HepG2 (cell line): ENCODE measurements around the gene DCAF7.

Source experiments
- CREM ChIP-seq, 2 experiments: sonication (generic) in 1 of 2; formaldehyde crosslinking in 1 of 2; IDR thresholded peaks; 2 replicates each; pipeline versions ENCODE4 v1.4.0 to v1.6.1; 2016 to 2020; ENCODE audit warnings: antibody characterized with exemption in 1 of 2, mild to moderate bottlenecking in 1 of 2, missing genetic modification reagents in 1 of 2
- MAZ ChIP-seq, 2 experiments: sonication (generic) in 1 of 2; formaldehyde crosslinking in 1 of 2; IDR thresholded peaks; 2 replicates each; pipeline versions ENCODE4 v1.5.0 to v1.6.1; 2012 to 2020; ENCODE audit warnings: low read depth in 2 of 2, mild to moderate bottlenecking in 2 of 2, borderline replicate concordance in 1 of 2, improper control_type of control experiment in 1 of 2, low read length in 1 of 2, missing genetic modification reagents in 1 of 2, moderate library complexity in 1 of 2
- MYC ChIP-seq: sonication (generic); formaldehyde crosslinking; IDR thresholded peaks from 2 replicates; pipeline ENCODE4 v1.9.0; 2021; ENCODE audit warnings: missing genetic modification reagents, borderline replicate concordance
- SALL2 ChIP-seq: sonication (generic); formaldehyde crosslinking; IDR thresholded peaks from 2 replicates; pipeline ENCODE4 v1.8.1; 2023; ENCODE audit warnings: mild to moderate bottlenecking, missing genetic modification reagents, inconsistent platforms
- SMC3 ChIP-seq: IDR thresholded peaks from 2 replicates; pipeline ENCODE4 v1.6.1; 2011; ENCODE audit warnings: low read length, improper control_type of control experiment
- ZFP36 ChIP-seq: fragments of 150-350 bp; IDR thresholded peaks from 2 replicates; pipeline ENCODE4 v1.6.1; 2018; ENCODE audit warnings: borderline replicate concordance, low read length, low read depth; ENCODE audit not compliant: partially characterized antibody
- ZNF556 ChIP-seq: sonication (generic); formaldehyde crosslinking; IDR thresholded peaks from 2 replicates; pipeline ENCODE4 v1.4.0; 2020; ENCODE audit warnings: mild to moderate bottlenecking, missing genetic modification reagents, borderline replicate concordance
- ZNF879 ChIP-seq: sonication (generic); formaldehyde crosslinking; IDR thresholded peaks from 2 replicates; pipeline ENCODE4 v1.8.1; 2023; ENCODE audit warnings: missing genetic modification reagents
- TF ChIP-seq, protein P1 (sequence below): IDR thresholded peaks from 2 replicates; pipeline ENCODE4 v1.6.1; 2016; ENCODE audit warnings: mild to moderate bottlenecking
- TF ChIP-seq, protein P2 (sequence below): sonication (generic); formaldehyde crosslinking; IDR thresholded peaks from 2 replicates; pipeline ENCODE4 v1.5.1; 2020; ENCODE audit warnings: mild to moderate bottlenecking, missing genetic modification reagents, moderate library complexity

DNA sequence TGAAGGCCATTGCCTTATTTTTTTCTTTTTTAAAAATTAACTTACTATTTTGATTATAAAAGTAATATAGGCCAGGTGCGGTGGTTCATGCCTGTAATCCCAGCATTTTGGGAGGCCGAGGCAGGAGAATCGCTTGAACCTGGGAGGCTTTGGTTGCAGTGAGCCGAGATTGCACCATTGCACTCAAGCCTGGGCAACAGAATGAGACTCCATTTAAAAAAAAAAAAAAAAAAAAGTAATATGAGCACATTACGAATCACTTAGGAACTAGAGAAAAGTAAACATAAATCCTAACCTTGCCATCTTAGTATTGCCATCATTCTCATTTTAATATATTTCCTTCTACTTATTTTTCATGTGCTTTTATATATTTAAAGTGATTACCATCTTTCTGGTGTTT, 37.5 kb downstream of the DCAF7 start:
- no peak for TF ChIP-seq ZFP36
- TF ChIP-seq, protein P1, sequence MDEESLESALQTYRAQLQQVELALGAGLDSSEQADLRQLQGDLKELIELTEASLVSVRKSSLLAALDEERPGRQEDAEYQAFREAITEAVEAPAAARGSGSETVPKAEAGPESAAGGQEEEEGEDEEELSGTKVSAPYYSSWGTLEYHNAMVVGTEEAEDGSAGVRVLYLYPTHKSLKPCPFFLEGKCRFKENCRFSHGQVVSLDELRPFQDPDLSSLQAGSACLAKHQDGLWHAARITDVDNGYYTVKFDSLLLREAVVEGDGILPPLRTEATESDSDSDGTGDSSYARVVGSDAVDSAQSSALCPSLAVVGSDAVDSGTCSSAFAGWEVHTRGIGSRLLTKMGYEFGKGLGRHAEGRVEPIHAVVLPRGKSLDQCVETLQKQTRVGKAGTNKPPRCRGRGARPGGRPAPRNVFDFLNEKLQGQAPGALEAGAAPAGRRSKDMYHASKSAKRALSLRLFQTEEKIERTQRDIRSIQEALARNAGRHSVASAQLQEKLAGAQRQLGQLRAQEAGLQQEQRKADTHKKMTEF (CRISPR knock-in tag) = no peak
- TF ChIP-seq, protein P2, sequence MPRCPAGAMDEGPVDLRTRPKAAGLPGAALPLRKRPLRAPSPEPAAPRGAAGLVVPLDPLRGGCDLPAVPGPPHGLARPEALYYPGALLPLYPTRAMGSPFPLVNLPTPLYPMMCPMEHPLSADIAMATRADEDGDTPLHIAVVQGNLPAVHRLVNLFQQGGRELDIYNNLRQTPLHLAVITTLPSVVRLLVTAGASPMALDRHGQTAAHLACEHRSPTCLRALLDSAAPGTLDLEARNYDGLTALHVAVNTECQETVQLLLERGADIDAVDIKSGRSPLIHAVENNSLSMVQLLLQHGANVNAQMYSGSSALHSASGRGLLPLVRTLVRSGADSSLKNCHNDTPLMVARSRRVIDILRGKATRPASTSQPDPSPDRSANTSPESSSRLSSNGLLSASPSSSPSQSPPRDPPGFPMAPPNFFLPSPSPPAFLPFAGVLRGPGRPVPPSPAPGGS (CRISPR knock-in tag) = no peak
- no peak for TF ChIP-seq SMC3
- no peak for TF ChIP-seq MAZ (IDR thresholded peaks at IDR 0.05; ENCODE audit: borderline replicate concordance, low read depth, low read length)
- no peak for TF ChIP-seq MAZ (CRISPR knock-in tag; IDR thresholded peaks at IDR 0.05; ENCODE audit: low read depth)
- TF ChIP-seq CREM (IDR thresholded peaks at IDR 0.05) = no peak
- TF ChIP-seq CREM (CRISPR knock-in tag; IDR thresholded peaks at IDR 0.05) = no peak
- TF ChIP-seq ZNF879 = no peak
- no peak for TF ChIP-seq MYC (CRISPR knock-in tag)
- no peak for TF ChIP-seq SALL2 (CRISPR knock-in tag)
- TF ChIP-seq ZNF556 (CRISPR knock-in tag) = no peak
